ENCODE results near the gene ACBD3.

The ACBD3 gene

DNA sequence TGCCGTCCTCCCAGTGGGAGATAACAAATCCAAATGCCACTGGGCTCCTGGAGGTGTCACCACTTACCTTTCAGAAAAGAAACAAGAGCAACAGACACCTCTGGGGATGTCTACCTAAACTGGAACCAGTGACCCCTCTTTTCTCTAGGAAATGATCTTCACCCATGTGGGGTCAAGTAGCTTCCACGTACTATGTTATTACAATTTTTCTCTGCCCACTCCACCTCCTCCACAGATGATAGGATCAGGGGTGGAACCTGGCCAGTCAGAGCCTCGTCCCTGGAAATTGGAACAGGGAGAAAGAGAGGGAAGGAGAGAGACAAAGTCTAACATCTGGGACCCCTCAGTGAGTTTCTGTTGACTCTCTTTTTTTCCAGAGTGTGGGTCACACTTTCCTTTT is 73.9 kb downstream of the ACBD3 start:
- no peak for DNase-seq (ENCODE audit: low read depth in 3 of 3, low spot score in 1 of 3)

DNA sequence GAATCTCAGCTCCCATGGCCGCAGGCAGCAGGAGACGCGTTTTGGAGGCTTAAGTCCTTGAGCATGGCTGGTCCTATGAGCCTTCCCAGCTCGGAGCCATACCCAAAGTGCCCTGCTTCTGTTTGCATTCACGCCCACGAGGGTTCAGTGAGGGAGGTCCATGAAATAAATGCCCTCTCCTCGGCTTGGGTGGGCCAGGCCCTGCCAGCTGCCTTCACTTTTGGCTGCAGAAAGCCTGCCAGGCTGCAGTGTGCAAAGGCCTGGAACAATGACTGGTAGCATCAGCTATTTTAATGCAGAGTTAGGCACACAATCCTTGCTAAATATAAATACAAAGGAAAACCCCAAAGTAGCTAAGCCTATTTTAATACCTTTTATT is 74.7 kb downstream of the ACBD3 start:
- DNase-seq (ENCODE audit: low read depth in 3 of 3, low spot score in 1 of 3), result no peak

DNA sequence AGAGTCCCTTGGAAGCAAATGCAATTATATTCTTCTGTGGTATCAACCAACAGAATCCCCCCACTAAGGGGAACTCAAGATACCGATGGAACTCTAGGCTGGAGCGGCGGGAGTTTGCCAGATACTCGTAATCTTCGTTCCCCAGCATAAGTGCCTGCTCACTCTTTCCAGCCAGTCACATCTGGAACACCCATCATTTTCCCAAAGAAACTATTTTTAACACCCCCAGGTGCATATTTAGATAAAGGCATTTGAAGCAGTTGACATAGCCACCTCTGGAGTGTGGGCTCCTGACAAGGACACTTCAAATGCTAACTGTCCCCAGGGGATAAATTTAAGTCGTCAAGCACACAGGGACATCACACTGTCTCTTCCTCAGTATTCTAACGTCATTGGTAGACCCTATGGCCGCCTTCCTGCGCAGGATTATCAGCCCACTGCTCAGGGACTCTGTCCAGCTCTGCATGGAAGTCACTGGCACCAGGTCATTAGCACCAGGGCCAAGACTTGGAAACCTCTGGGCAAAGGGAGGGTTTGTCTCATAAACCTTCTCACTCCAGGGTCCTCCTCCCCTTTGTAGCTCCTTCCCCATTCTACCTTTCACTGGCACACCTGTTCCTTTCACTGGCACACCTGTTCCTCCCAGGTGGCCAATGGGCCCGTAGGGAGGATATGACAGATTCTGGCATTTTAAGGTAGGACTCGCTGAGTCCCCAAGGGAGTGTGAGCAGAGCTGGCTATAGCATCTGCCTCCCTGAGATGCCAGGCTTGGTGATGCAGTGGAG is 75.3 kb downstream of the ACBD3 start:
- no peak for DNase-seq (ENCODE audit: low read depth in 3 of 3, low spot score in 1 of 3)

DNA sequence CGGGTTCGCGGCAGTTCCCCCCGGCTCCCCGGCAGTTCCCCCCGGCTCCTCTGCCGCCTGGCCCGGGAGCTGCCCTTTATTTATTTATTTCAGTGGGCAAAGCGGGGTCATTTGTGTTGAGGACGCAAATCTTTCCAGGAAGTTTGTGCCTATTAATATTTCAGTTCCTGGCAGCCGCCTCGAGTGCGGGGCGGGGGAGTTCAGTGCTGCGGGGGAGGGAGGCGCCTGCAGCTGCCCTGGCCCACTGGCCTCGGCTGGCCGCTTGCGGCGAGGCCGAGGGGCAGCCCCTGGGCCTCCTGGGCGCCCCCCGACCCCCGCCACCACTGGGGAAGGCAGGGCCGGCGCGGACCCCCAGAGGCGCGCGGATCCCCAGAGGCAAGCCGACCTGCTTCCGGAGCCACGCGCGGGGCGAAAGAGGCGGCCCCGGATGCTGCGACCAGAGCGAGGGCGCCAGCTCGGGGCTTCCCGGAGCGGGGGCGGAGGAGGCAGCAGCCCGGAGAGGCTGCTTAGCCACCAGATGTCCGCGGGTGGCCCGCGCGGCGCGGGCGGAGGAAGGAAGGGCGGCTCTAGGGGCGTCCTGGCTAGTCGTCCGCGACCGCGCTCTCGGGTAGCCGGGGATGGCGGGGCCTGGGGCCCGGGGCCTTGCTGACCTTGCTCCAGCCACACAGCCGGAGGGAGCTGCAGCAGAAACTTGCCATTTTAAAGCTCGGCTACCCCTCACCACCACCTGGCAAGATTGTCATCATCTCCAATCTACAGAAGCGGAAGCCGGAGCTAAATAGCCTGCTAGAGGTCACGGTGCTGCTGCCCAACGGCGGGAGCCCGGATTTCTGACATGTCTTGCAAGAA is 76.1 kb downstream of the ACBD3 start:
- DNase-seq (ENCODE audit: low read depth in 3 of 3, low spot score in 1 of 3), result peak in 1 of 3 donors; percentile 40

GRCh38 chr1:226109829-226110248 is 76.7 kb downstream of the ACBD3 start:
- DNase-seq (ENCODE audit: low read depth in 3 of 3, low spot score in 1 of 3), result peak; percentile 43 to 62 (median 45)

GRCh38 chr1:226108935-226109828 is 77.4 kb downstream of the ACBD3 start:
- no peak for DNase-seq (ENCODE audit: low read depth in 3 of 3, low spot score in 1 of 3)

- DNase-seq (ENCODE audit: low read depth in 3 of 3, low spot score in 1 of 3), result no peak
These were observed 78.8 kb downstream of the ACBD3 start for GRCh38 chr1:226107471-226108460.

- DNase-seq (ENCODE audit: low read depth in 3 of 3, low spot score in 1 of 3), result no peak
These were observed 81.8 kb downstream of the ACBD3 start for GRCh38 chr1:226104671-226105121.

GRCh38 chr1:226100436-226101391 is 85.8 kb downstream of the ACBD3 start:
- no peak for DNase-seq (ENCODE audit: low read depth in 3 of 3, low spot score in 1 of 3)

GRCh38 chr1:226098870-226099835 is 87.4 kb downstream of the ACBD3 start:
- DNase-seq (ENCODE audit: low read depth in 3 of 3, low spot score in 1 of 3), result no peak

GRCh38 chr1:226097866-226098625 is 88.5 kb downstream of the ACBD3 start:
- DNase-seq (ENCODE audit: low read depth in 3 of 3, low spot score in 1 of 3), result no peak

GRCh38 chr1:226095286-226095685 is 91.3 kb downstream of the ACBD3 start:
- no peak for DNase-seq (ENCODE audit: low read depth in 3 of 3, low spot score in 1 of 3)

Data from stimulated activated CD4-positive, alpha-beta T cell treated with anti-CD3 and anti-CD28 coated beads, TNF-alpha, amount 100 ng/mL, for 1 hour (primary cell).